ENCODE results near the gene ABTB2. TPM values are rescaled to one million over a fixed set of nuclear protein-coding genes. Genes with fewer than 3 reads are reported as not detected.
"Not testable (repeated sequence)": the region's sequence is repeated elsewhere in the genome, so short reads cannot be mapped to it uniquely, and the experiment has no call there.

ABTB2 gene
- total and polyA plus RNA-seq, 2 of the 8 experiments (the other 6 are each of a cell fraction or from before 2014, with no cell fraction given), result 7.7 to 10.2 TPM

GRCh38 chr11:34386356-34386755 lies 28.5 kb upstream of the ABTB2 start:
- H2BK120ac ChIP-seq (replicated peaks; ENCODE audit: low read depth, low read length); H3K23ac ChIP-seq (ENCODE audit: insufficient read length); H2AFZ ChIP-seq (ENCODE audit: low read length); H3K79me2 ChIP-seq (ENCODE audit: control insufficient read depth in 1 of 2, insufficient read depth in 2 of 2, low read length in 2 of 2); H4K8ac ChIP-seq (ENCODE audit: extremely low read depth, insufficient read depth, low read length); H3K9me3 ChIP-seq (ENCODE audit: insufficient read depth in 2 of 2, low read depth in 1 of 2, low read length in 1 of 2); H2AK5ac ChIP-seq (ENCODE audit: low read depth, low read length); H2BK5ac ChIP-seq (ENCODE audit: low read depth, low read length); H3K18ac ChIP-seq (ENCODE audit: extremely low read depth, low read length); H3K27ac ChIP-seq (ENCODE audit: low read depth, low read length); H3K4ac ChIP-seq (replicated peaks; ENCODE audit: insufficient read length, low read depth, low read length); H4K20me1 ChIP-seq (replicated peaks in 1 of 2; ENCODE audit: control insufficient read depth in 1 of 2, insufficient read depth in 2 of 2, low read length in 2 of 2); H2BK20ac ChIP-seq (ENCODE audit: low read length); H3K4me2 ChIP-seq (ENCODE audit: insufficient read depth in 1 of 2, low read depth in 2 of 2, low read length in 2 of 2); H3K4me3 ChIP-seq (ENCODE audit: extremely low read depth in 1 of 4, insufficient read depth in 2 of 4, low read depth in 3 of 4, low read length in 4 of 4); H2BK15ac ChIP-seq (ENCODE audit: low read length); H2BK12ac ChIP-seq (ENCODE audit: low read depth, low read length); DNase-seq (ENCODE audit: low read depth in 1 of 2, low spot score in 2 of 2); H3K79me1 ChIP-seq (ENCODE audit: low read depth, low read length); H4K5ac ChIP-seq (ENCODE audit: insufficient read length, low read depth, low read length); CTCF ChIA-PET (ENCODE audit: partially characterized antibody); H3K23me2 ChIP-seq (ENCODE audit: low read depth, low read length); H3K27me3 ChIP-seq (replicated peaks in 1 of 4; ENCODE audit: control insufficient read depth in 3 of 4, extremely low read depth in 1 of 4, insufficient read depth in 3 of 4, low read length in 3 of 4); H3K9ac ChIP-seq (replicated peaks in 1 of 4; ENCODE audit: extremely low read depth in 1 of 4, low read depth in 3 of 4, low read length in 3 of 4); FAIRE-seq; H3K14ac ChIP-seq (ENCODE audit: insufficient read length); H3K4me1 ChIP-seq (replicated peaks in 1 of 4; ENCODE audit: control insufficient read depth in 3 of 4, insufficient read depth in 4 of 4, low read length in 3 of 4); H4K91ac ChIP-seq (replicated peaks; ENCODE audit: insufficient read length, low read length); POLR2A ChIA-PET (ENCODE audit: partially characterized antibody); H3K36me3 ChIP-seq (ENCODE audit: control insufficient read depth in 2 of 4, insufficient read depth in 4 of 4, low read length in 3 of 4); H3K56ac ChIP-seq (replicated peaks; ENCODE audit: insufficient read length, low read depth, low read length): not testable (repeated sequence)
- WGBS, 2 experiments (ENCODE audit: extremely low coverage in 1 of 2, insufficient coverage in 1 of 2, insufficient read length in 1 of 2, insufficient replicate concordance in 2 of 2, low coverage in 1 of 2, low lambda C conversion rate in 2 of 2, missing lambda C conversion rate in 1 of 2), result 98% methylated on average over 2 of the region's 2 CpGs; no CpG with 5 or more reads in 1 of the 2 experiments
